ENCODE data around the gene GAD2.
"Not testable (repeated sequence)": the region's sequence is repeated elsewhere in the genome, so short reads cannot be mapped to it uniquely, and the experiment has no call there.

Gene GAD2

GRCh38 chr10:26314265-26315013 is 97.9 kb downstream of the GAD2 start:
- no peak for DNase-seq (ENCODE audit: low read depth in 2 of 2, low spot score in 1 of 2)

- no peak for DNase-seq (ENCODE audit: low read depth in 2 of 2, low spot score in 1 of 2)
Measured at GRCh38 chr10:26318672-26319071, 102.1 kb downstream of the GAD2 start.

- DNase-seq (ENCODE audit: low read depth in 2 of 2, low spot score in 1 of 2): no peak
Measured at GRCh38 chr10:26323219-26323618, 106.6 kb downstream of the GAD2 start.

GRCh38 chr10:26326851-26327250 is 110.3 kb downstream of the GAD2 start:
- no peak for DNase-seq (ENCODE audit: low read depth in 2 of 2, low spot score in 1 of 2)

- DNase-seq (ENCODE audit: low read depth in 2 of 2, low spot score in 1 of 2): no peak
Measured at GRCh38 chr10:26327811-26328210, 111.2 kb downstream of the GAD2 start.

GRCh38 chr10:26331371-26331770 is 114.8 kb downstream of the GAD2 start:
- no peak for DNase-seq (ENCODE audit: low read depth in 2 of 2, low spot score in 1 of 2)

GRCh38 chr10:26334232-26334931 is 117.8 kb downstream of the GAD2 start:
- no peak for DNase-seq (ENCODE audit: low read depth in 2 of 2, low spot score in 1 of 2)

- peak; percentile 38 to 41 for DNase-seq (ENCODE audit: low read depth in 2 of 2, low spot score in 1 of 2)
Measured at GRCh38 chr10:26334932-26335573, 118.5 kb downstream of the GAD2 start.

GRCh38 chr10:26335574-26336093 is 119.1 kb downstream of the GAD2 start:
- no peak for DNase-seq (ENCODE audit: low read depth in 2 of 2, low spot score in 1 of 2)

GRCh38 chr10:26336979-26337378 is 120.4 kb downstream of the GAD2 start:
- no peak for DNase-seq (ENCODE audit: low read depth in 2 of 2, low spot score in 1 of 2)

- no peak for DNase-seq (ENCODE audit: low read depth in 2 of 2, low spot score in 1 of 2)
Measured at GRCh38 chr10:26341701-26342100, 125.1 kb downstream of the GAD2 start.

GRCh38 chr10:26348821-26349417 is 132.3 kb downstream of the GAD2 start:
- not testable (repeated sequence) for DNase-seq (ENCODE audit: low read depth in 2 of 2, low spot score in 1 of 2)
